ENCODE measurements around the gene MAD2L1. TPM values are rescaled to one million over a fixed set of nuclear protein-coding genes. Genes with fewer than 3 reads are reported as not detected.
A peak's percentile ranks its signal among the peaks of the same experiment; 100 is the strongest.

The MAD2L1 gene
- total and polyA plus RNA-seq, 2 of the 13 experiments (the other 11 are each of a cell fraction or from before 2014, with no cell fraction given), result 40.6 to 109 TPM

DNA sequence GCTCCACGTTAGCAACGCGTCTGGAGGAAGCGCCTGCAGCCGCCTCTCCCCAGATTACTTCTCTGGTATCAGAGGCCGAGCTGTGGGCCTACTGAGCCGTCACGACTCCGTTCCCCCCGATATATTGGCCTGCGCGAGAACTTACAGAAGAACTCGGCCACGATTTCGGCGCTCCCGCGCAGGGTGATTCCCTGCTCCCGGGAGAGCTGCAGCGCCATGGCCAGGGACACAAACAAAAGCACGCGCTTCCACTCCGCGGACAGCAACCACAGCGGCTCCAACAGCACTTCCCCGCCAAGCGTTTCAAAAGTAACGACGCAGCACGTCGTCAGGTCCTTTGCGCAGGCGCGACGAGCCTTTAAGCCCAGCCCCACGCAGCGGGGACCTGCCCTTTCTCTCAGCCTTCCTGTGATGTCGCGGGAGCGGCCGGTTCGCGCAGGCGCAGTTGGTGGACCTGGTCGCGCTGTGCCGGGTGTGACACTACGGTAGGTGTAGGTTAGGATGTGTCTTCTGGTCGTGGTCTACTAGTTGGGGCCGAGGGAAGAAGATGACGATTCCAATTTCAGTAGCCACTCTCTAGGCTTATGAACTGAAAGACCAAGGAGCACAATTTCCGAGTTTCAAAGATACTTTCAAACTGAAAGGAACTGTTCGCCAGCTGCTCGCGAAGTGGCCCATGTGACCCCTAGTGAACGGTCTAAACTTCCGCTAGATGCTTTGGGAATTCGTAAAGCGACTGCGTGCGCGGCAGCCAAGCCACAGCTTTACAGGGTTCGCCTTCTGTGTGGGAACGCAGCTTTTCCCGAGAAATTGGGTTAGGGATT is at the start of gene MAD2L1 (continued):
- TF ChIP-seq, protein P1, sequence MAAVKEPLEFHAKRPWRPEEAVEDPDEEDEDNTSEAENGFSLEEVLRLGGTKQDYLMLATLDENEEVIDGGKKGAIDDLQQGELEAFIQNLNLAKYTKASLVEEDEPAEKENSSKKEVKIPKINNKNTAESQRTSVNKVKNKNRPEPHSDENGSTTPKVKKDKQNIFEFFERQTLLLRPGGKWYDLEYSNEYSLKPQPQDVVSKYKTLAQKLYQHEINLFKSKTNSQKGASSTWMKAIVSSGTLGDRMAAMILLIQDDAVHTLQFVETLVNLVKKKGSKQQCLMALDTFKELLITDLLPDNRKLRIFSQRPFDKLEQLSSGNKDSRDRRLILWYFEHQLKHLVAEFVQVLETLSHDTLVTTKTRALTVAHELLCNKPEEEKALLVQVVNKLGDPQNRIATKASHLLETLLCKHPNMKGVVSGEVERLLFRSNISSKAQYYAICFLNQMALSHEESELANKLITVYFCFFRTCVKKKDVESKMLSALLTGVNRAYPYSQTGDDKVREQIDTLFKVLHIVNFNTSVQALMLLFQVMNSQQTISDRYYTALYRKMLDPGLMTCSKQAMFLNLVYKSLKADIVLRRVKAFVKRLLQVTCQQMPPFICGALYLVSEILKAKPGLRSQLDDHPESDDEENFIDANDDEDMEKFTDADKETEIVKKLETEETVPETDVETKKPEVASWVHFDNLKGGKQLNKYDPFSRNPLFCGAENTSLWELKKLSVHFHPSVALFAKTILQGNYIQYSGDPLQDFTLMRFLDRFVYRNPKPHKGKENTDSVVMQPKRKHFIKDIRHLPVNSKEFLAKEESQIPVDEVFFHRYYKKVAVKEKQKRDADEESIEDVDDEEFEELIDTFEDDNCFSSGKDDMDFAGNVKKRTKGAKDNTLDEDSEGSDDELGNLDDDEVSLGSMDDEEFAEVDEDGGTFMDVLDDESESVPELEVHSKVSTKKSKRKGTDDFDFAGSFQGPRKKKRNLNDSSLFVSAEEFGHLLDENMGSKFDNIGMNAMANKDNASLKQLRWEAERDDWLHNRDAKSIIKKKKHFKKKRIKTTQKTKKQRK (IDR thresholded peaks at IDR 0.05; ENCODE audit: low read length), result no peak
- peak; percentile 50; the same call in 1 of the 2 replicates for TF ChIP-seq ZNF335 (CRISPR knock-in tag; IDR thresholded peaks at IDR 0.05)
- no peak for TF ChIP-seq ZBTB21 (CRISPR knock-in tag; IDR thresholded peaks at IDR 0.05)
- TF ChIP-seq, protein P2, sequence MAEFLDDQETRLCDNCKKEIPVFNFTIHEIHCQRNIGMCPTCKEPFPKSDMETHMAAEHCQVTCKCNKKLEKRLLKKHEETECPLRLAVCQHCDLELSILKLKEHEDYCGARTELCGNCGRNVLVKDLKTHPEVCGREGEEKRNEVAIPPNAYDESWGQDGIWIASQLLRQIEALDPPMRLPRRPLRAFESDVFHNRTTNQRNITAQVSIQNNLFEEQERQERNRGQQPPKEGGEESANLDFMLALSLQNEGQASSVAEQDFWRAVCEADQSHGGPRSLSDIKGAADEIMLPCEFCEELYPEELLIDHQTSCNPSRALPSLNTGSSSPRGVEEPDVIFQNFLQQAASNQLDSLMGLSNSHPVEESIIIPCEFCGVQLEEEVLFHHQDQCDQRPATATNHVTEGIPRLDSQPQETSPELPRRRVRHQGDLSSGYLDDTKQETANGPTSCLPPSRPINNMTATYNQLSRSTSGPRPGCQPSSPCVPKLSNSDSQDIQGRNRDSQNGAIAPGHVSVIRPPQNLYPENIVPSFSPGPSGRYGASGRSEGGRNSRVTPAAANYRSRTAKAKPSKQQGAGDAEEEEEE (CRISPR knock-in tag; IDR thresholded peaks at IDR 0.05; ENCODE audit: borderline replicate concordance), result peak; percentile 79; the same call in 1 of the 2 replicates
- peak; percentile 88 for TF ChIP-seq ZNF564 (CRISPR knock-in tag; IDR thresholded peaks at IDR 0.05)
- TF ChIP-seq, protein P3, sequence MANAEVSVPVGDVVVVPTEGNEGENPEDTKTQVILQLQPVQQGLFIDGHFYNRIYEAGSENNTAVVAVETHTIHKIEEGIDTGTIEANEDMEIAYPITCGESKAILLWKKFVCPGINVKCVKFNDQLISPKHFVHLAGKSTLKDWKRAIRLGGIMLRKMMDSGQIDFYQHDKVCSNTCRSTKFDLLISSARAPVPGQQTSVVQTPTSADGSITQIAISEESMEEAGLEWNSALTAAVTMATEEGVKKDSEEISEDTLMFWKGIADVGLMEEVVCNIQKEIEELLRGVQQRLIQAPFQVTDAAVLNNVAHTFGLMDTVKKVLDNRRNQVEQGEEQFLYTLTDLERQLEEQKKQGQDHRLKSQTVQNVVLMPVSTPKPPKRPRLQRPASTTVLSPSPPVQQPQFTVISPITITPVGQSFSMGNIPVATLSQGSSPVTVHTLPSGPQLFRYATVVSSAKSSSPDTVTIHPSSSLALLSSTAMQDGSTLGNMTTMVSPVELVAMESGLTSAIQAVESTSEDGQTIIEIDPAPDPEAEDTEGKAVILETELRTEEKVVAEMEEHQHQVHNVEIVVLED (CRISPR knock-in tag; IDR thresholded peaks at IDR 0.05; ENCODE audit: borderline replicate concordance), result peak; percentile 98
- no peak for TF ChIP-seq SRF (IDR thresholded peaks at IDR 0.05; ENCODE audit: low read depth, low read length)
- no peak for TF ChIP-seq ZNF713 (CRISPR knock-in tag; IDR thresholded peaks at IDR 0.05)
- TF ChIP-seq MEF2D (CRISPR knock-in tag; IDR thresholded peaks at IDR 0.05), result peak; percentile 18; the same call in 1 of the 2 replicates
- TF ChIP-seq ZNF660 (CRISPR knock-in tag; IDR thresholded peaks at IDR 0.05; ENCODE audit: borderline replicate concordance, low read depth), result no peak
- TF ChIP-seq, protein P4, sequence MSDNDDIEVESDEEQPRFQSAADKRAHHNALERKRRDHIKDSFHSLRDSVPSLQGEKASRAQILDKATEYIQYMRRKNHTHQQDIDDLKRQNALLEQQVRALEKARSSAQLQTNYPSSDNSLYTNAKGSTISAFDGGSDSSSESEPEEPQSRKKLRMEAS (IDR thresholded peaks at IDR 0.05), result peak; percentile 88; the same call in 1 of the 2 replicates
- TF ChIP-seq ZNF263 (CRISPR knock-in tag; IDR thresholded peaks at IDR 0.05), result no peak
- TF ChIP-seq SP5 (CRISPR knock-in tag; IDR thresholded peaks at IDR 0.05; ENCODE audit: borderline replicate concordance, low read depth), result no peak; the same call in 1 of the 2 replicates
- no peak for TF ChIP-seq ZNF530 (CRISPR knock-in tag; IDR thresholded peaks at IDR 0.05; ENCODE audit: low read depth)
